ENCODE data around the gene ZNF443. TPM values are rescaled to one million over a fixed set of nuclear protein-coding genes. Genes with fewer than 3 reads are reported as not detected.
"Not testable (repeated sequence)": the region's sequence is repeated elsewhere in the genome, so short reads cannot be mapped to it uniquely, and the experiment has no call there.

The ZNF443 gene
- total and polyA plus RNA-seq, 2 donors (not counting 3 experiments of a cell fraction or from before 2014, with no cell fraction given) = 0.65 to 3.4 TPM

DNA sequence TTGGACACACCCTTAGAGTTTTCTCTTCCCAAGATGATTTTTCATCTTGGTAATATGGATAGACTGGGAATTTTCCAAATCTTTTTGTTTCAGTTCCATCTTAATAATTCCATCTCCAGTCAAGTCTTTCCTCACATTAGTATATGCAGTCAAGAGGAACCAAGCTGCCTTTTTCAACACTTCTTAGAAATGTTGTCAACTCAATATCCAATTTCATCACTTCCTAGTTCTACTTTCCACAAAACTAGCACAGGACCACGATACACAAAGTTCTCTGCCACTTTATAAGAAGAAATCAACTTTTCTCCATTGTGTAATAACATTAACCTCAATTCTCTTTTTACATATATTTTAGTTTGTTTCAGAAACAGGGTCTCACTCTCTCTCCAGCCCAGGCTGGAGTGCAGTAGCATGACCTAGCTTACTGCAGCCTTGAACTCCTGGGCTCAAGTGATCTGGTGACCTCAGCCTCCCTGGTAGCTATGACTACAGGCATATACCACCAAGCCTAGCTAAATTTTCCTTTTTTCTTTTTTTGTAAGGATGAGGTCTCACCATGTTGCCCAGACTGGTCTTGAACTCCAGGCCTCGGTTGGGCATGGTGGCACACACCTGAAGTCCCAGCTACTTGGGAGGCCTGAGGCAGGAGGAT is 15.5 kb downstream of the ZNF443 start:
- Histone ChIP-seq H3K9me3 (replicated peaks; ENCODE audit: control insufficient read depth, insufficient read depth, low read length) (no peaks in the 10 kb centered on the region), H3K36me3 (ENCODE audit: control insufficient read depth in 2 of 2, extremely low read depth in 1 of 2, insufficient read depth in 2 of 2, low read length in 2 of 2) (no peaks in the 10 kb centered on the region), H3K9ac (replicated peaks; ENCODE audit: extremely low read depth, insufficient read depth, low read length) (no peak overlapping the region), H3K4me3 (replicated peaks in 1 of 3; ENCODE audit: insufficient read depth in 1 of 3, low read depth in 1 of 3, low read length in 3 of 3) (no peak overlapping the region), H3K4me1 (ENCODE audit: control insufficient read depth, extremely low read depth, insufficient read depth, low read length) (no peaks in the 10 kb centered on the region), H3K4me2 (ENCODE audit: insufficient read depth, low read length) (no peak overlapping the region), H3K27ac (ENCODE audit: insufficient read depth, low read depth, low read length) (no peak overlapping the region), H2AFZ (ENCODE audit: low read depth, low read length) (no peak overlapping the region), H3K9me1 (replicated peaks; ENCODE audit: control insufficient read depth, extremely low read depth, insufficient read depth, low read length) (no peaks in the 10 kb centered on the region), H4K20me1 (replicated peaks; ENCODE audit: control insufficient read depth, extremely low read depth, insufficient read depth, low read length) (no peaks in the 10 kb centered on the region), H3K79me2 (ENCODE audit: control insufficient read depth, insufficient read depth, low read length) (no peaks in the 10 kb centered on the region), H3K27me3 (ENCODE audit: control insufficient read depth in 2 of 2, insufficient read depth in 2 of 2, low read length in 2 of 2) (no peaks in the 10 kb centered on the region)
- ChIA-PET CTCF (no interaction called here), POLR2A (no interaction called here)
- dilution Hi-C loops (cut with MboI; ENCODE audit: extremely low pct_ligation_motif_present, low sequenced_read_pairs) = no loop called here
- no TSS peak for BruUV-seq (replicated peaks)
- intact Hi-C loops (cut with micrococcal nuclease) = no loop called here
- TF ChIP-seq JUN (IDR thresholded peaks at IDR 0.05; ENCODE audit: borderline replicate concordance, insufficient read depth, insufficient read length, low read depth) (no peak), EZH2 (IDR thresholded peaks at IDR 0.05; ENCODE audit: borderline replicate concordance, low read depth, low read length, severe bottlenecking) (no peak), FOS (IDR thresholded peaks at IDR 0.05; ENCODE audit: borderline replicate concordance, insufficient read depth, low read length) (no peak), POLR2AphosphoS5 (IDR thresholded peaks at IDR 0.05; ENCODE audit: insufficient read depth, low read depth, low read length) (no peak), GATA2 (IDR thresholded peaks at IDR 0.05; ENCODE audit: insufficient read depth, insufficient read length, low read depth, low read length) (no peak), POLR2A (IDR thresholded peaks at IDR 0.05; ENCODE audit: low read depth, low read length) (no peak)
- TF ChIP-seq, protein P1, sequence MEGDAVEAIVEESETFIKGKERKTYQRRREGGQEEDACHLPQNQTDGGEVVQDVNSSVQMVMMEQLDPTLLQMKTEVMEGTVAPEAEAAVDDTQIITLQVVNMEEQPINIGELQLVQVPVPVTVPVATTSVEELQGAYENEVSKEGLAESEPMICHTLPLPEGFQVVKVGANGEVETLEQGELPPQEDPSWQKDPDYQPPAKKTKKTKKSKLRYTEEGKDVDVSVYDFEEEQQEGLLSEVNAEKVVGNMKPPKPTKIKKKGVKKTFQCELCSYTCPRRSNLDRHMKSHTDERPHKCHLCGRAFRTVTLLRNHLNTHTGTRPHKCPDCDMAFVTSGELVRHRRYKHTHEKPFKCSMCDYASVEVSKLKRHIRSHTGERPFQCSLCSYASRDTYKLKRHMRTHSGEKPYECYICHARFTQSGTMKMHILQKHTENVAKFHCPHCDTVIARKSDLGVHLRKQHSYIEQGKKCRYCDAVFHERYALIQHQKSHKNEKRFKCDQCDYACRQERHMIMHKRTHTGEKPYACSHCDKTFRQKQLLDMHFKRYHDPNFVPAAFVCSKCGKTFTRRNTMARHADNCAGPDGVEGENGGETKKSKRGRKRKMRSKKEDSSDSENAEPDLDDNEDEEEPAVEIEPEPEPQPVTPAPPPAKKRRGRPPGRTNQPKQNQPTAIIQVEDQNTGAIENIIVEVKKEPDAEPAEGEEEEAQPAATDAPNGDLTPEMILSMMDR (IDR thresholded peaks at IDR 0.05; ENCODE audit: extremely low read depth in 1 of 2, insufficient read depth in 1 of 2, low read depth in 1 of 2, low read length in 2 of 2) = no peak
- no peak for DNase-seq (ENCODE audit: low read depth, low spot score)
- FAIRE-seq = no peak

DNA sequence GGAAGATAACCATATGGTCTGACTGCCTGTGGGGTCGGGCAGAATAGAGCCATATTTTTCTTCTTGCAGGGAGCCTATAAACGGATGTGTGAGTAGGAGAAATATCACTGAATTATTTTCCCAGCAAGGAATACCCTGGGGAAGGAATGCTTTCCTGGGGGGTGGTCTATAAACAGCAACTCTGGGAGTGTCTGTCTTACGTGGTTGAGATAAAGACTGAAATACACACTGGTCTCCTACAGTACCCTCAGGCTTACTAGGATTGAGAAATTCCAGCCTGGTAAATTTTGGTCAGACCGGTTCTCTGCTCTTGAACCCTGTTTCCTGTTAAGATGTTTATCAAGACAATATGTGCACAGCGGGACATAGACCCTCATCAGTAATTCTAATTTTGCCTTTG is 23.5 kb downstream of the ZNF443 start:
- BruUV-seq (replicated peaks); CTCF ChIA-PET; H3K9me3 ChIP-seq (replicated peaks; ENCODE audit: control insufficient read depth, insufficient read depth, low read length); H3K79me2 ChIP-seq (ENCODE audit: control insufficient read depth, insufficient read depth, low read length); H3K27me3 ChIP-seq (ENCODE audit: control insufficient read depth in 2 of 2, insufficient read depth in 2 of 2, low read length in 2 of 2); dilution Hi-C loops (cut with MboI; ENCODE audit: extremely low pct_ligation_motif_present, low sequenced_read_pairs); FAIRE-seq; DNase-seq (ENCODE audit: low read depth, low spot score); H4K20me1 ChIP-seq (replicated peaks; ENCODE audit: control insufficient read depth, extremely low read depth, insufficient read depth, low read length); H3K27ac ChIP-seq (ENCODE audit: insufficient read depth, low read depth, low read length); intact Hi-C loops (cut with micrococcal nuclease); H2AFZ ChIP-seq (ENCODE audit: low read depth, low read length); H3K4me3 ChIP-seq (replicated peaks in 1 of 3; ENCODE audit: insufficient read depth in 1 of 3, low read depth in 1 of 3, low read length in 3 of 3); H3K9ac ChIP-seq (replicated peaks; ENCODE audit: extremely low read depth, insufficient read depth, low read length); H3K4me2 ChIP-seq (ENCODE audit: insufficient read depth, low read length); POLR2A ChIA-PET; H3K9me1 ChIP-seq (replicated peaks; ENCODE audit: control insufficient read depth, extremely low read depth, insufficient read depth, low read length); H3K4me1 ChIP-seq (ENCODE audit: control insufficient read depth, extremely low read depth, insufficient read depth, low read length); H3K36me3 ChIP-seq (ENCODE audit: control insufficient read depth in 2 of 2, extremely low read depth in 1 of 2, insufficient read depth in 2 of 2, low read length in 2 of 2): not testable (repeated sequence)

Measured in endothelial cell of umbilical vein (primary cell).